ENCODE measurements around the gene LTO1.
A peak's percentile ranks its signal among the peaks of the same experiment; 100 is the strongest.

The LTO1 gene

GRCh38 chr11:69637941-69638871 is 36.9 kb downstream of the LTO1 start:
- H3K27me3 ChIP-seq (replicated peaks in 2 of 5; ENCODE audit: control insufficient read depth in 4 of 5, insufficient read depth in 5 of 5, low read length in 4 of 5), result peaks cover 3 to 88% (median 38%) of the 10 kb centered on the region in 5 experiments
- CTCF ChIA-PET, result interaction anchor here (2.0 kb wide), 1 partner anchor 537 kb away, joined by 4 read pairs; no protein-coding TSS in a partner anchor
- no peaks in the 10 kb centered on the region for H3K9me3 ChIP-seq (ENCODE audit: control extremely low read depth in 1 of 5, control insufficient read depth in 4 of 5, insufficient read depth in 2 of 5, low read depth in 1 of 5, low read length in 4 of 5)
- POLR2A ChIA-PET, result interaction anchor here (1.0 kb wide), 1 partner anchor 341 kb away, joined by 3 read pairs; no protein-coding TSS in a partner anchor
- peak overlapping the region in 5 of 7 experiments; percentile 11 to 57 (median 37) for H3K4me3 ChIP-seq (ENCODE audit: control insufficient read depth in 1 of 7, extremely low read depth in 1 of 7, insufficient read depth in 4 of 7, low read depth in 2 of 7, low read length in 6 of 7)
- H3K4me1 ChIP-seq (ENCODE audit: control extremely low read depth in 1 of 4, control insufficient read depth in 4 of 4, insufficient read depth in 4 of 4, low read length in 3 of 4), result peaks cover 7 to 60% (median 54%) of the 10 kb centered on the region in 4 experiments
- H3K36me3 ChIP-seq (ENCODE audit: control insufficient read depth in 4 of 4, insufficient read depth in 4 of 4, low read length in 3 of 4), result no peaks in the 10 kb centered on the region
- WGBS (ENCODE audit: insufficient coverage), result 2% methylated on average over 73 of the region's 78 CpGs
- peak in 1 of 3 donors; percentile 36 for DNase-seq
- H3K27ac ChIP-seq (ENCODE audit: insufficient read depth in 1 of 2, low read depth in 1 of 2, low read length in 2 of 2, poor library complexity in 1 of 2, severe bottlenecking in 2 of 2), result no peak overlapping the region

- Histone ChIP-seq H3K9me3 (ENCODE audit: control extremely low read depth in 1 of 5, control insufficient read depth in 4 of 5, insufficient read depth in 2 of 5, low read depth in 1 of 5, low read length in 4 of 5) (no peaks in the 10 kb centered on the region), H3K4me3 (ENCODE audit: control insufficient read depth in 1 of 7, extremely low read depth in 1 of 7, insufficient read depth in 4 of 7, low read depth in 2 of 7, low read length in 6 of 7) (peak overlapping the region in 5 of 7 experiments; percentile 22 to 57 (median 40)), H3K27me3 (replicated peaks in 2 of 5; ENCODE audit: control insufficient read depth in 4 of 5, insufficient read depth in 5 of 5, low read length in 4 of 5) (peaks cover 3 to 80% (median 38%) of the 10 kb centered on the region in 5 experiments), H3K36me3 (ENCODE audit: control insufficient read depth in 4 of 4, insufficient read depth in 4 of 4, low read length in 3 of 4) (no peaks in the 10 kb centered on the region), H3K4me1 (ENCODE audit: control extremely low read depth in 1 of 4, control insufficient read depth in 4 of 4, insufficient read depth in 4 of 4, low read length in 3 of 4) (peaks cover 7 to 56% (median 50%) of the 10 kb centered on the region in 4 experiments), H3K27ac (ENCODE audit: insufficient read depth in 1 of 2, low read depth in 1 of 2, low read length in 2 of 2, poor library complexity in 1 of 2, severe bottlenecking in 2 of 2) (no peak overlapping the region)
- WGBS (ENCODE audit: insufficient coverage), result under 1% methylated on average over 66 of the region's 67 CpGs
- ChIA-PET CTCF (no interaction called here), POLR2A (interaction anchor here (1.0 kb wide), 1 partner anchor 340 kb away, joined by 3 read pairs; no protein-coding TSS in a partner anchor)
- peak in 1 of 3 donors; percentile 22 for DNase-seq
These were observed 37.8 kb downstream of the LTO1 start for GRCh38 chr11:69637198-69637940.

GRCh38 chr11:69636512-69637197 is 38.5 kb downstream of the LTO1 start:
- CTCF ChIA-PET, result no interaction called here
- peaks cover 7 to 49% (median 44%) of the 10 kb centered on the region in 4 experiments for H3K4me1 ChIP-seq (ENCODE audit: control extremely low read depth in 1 of 4, control insufficient read depth in 4 of 4, insufficient read depth in 4 of 4, low read length in 3 of 4)
- peak overlapping the region in 3 of 7 experiments; percentile 6 to 56 (median 33) for H3K4me3 ChIP-seq (ENCODE audit: control insufficient read depth in 1 of 7, extremely low read depth in 1 of 7, insufficient read depth in 4 of 7, low read depth in 2 of 7, low read length in 6 of 7)
- POLR2A ChIA-PET, result no interaction called here
- no peaks in the 10 kb centered on the region for H3K9me3 ChIP-seq (ENCODE audit: control extremely low read depth in 1 of 5, control insufficient read depth in 4 of 5, insufficient read depth in 2 of 5, low read depth in 1 of 5, low read length in 4 of 5)
- no peak overlapping the region for H3K27ac ChIP-seq (ENCODE audit: insufficient read depth in 1 of 2, low read depth in 1 of 2, low read length in 2 of 2, poor library complexity in 1 of 2, severe bottlenecking in 2 of 2)
- peaks cover 3 to 73% (median 40%) of the 10 kb centered on the region in 5 experiments for H3K27me3 ChIP-seq (replicated peaks in 2 of 5; ENCODE audit: control insufficient read depth in 4 of 5, insufficient read depth in 5 of 5, low read length in 4 of 5)
- WGBS (ENCODE audit: insufficient coverage), result 7% methylated on average over 50 of the region's 63 CpGs
- no peaks in the 10 kb centered on the region for H3K36me3 ChIP-seq (ENCODE audit: control insufficient read depth in 4 of 4, insufficient read depth in 4 of 4, low read length in 3 of 4)
- DNase-seq, result peak in 1 of 3 donors; percentile 17

- WGBS (ENCODE audit: insufficient coverage), result 74% methylated on average over 16 of the region's 17 CpGs
- Histone ChIP-seq H3K27ac (ENCODE audit: insufficient read depth in 1 of 2, low read depth in 1 of 2, low read length in 2 of 2, poor library complexity in 1 of 2, severe bottlenecking in 2 of 2) (no peak overlapping the region), H3K27me3 (replicated peaks in 2 of 5; ENCODE audit: control insufficient read depth in 4 of 5, insufficient read depth in 5 of 5, low read length in 4 of 5) (peaks cover 3 to 66% (median 41%) of the 10 kb centered on the region in 5 experiments), H3K36me3 (ENCODE audit: control insufficient read depth in 4 of 4, insufficient read depth in 4 of 4, low read length in 3 of 4) (no peaks in the 10 kb centered on the region), H3K4me3 (ENCODE audit: control insufficient read depth in 1 of 7, extremely low read depth in 1 of 7, insufficient read depth in 4 of 7, low read depth in 2 of 7, low read length in 6 of 7) (no peak overlapping the region), H3K9me3 (ENCODE audit: control extremely low read depth in 1 of 5, control insufficient read depth in 4 of 5, insufficient read depth in 2 of 5, low read depth in 1 of 5, low read length in 4 of 5) (no peaks in the 10 kb centered on the region), H3K4me1 (ENCODE audit: control extremely low read depth in 1 of 4, control insufficient read depth in 4 of 4, insufficient read depth in 4 of 4, low read length in 3 of 4) (peaks cover 7 to 43% (median 37%) of the 10 kb centered on the region in 4 experiments)
- CTCF ChIA-PET, result no interaction called here
- no peak for DNase-seq
- POLR2A ChIA-PET, result no interaction called here
These were observed 39.2 kb downstream of the LTO1 start for GRCh38 chr11:69635804-69636511.

- no CpG with 5 or more reads among the region's 6 CpGs for WGBS (ENCODE audit: insufficient coverage)
- H3K27me3 ChIP-seq (replicated peaks in 2 of 5; ENCODE audit: control insufficient read depth in 4 of 5, insufficient read depth in 5 of 5, low read length in 4 of 5), result peaks cover 3 to 59% (median 41%) of the 10 kb centered on the region in 5 experiments
- no peaks in the 10 kb centered on the region for H3K36me3 ChIP-seq (ENCODE audit: control insufficient read depth in 4 of 4, insufficient read depth in 4 of 4, low read length in 3 of 4)
- POLR2A ChIA-PET, result no interaction called here
- H3K4me3 ChIP-seq (ENCODE audit: control insufficient read depth in 1 of 7, extremely low read depth in 1 of 7, insufficient read depth in 4 of 7, low read depth in 2 of 7, low read length in 6 of 7), result no peak overlapping the region
- CTCF ChIA-PET, result interaction anchor here (0.7 to 1.4 kb wide), 2 partner anchors 9 to 11 kb away, joined by 3 read pairs; no protein-coding TSS in a partner anchor
- H3K4me1 ChIP-seq (ENCODE audit: control extremely low read depth in 1 of 4, control insufficient read depth in 4 of 4, insufficient read depth in 4 of 4, low read length in 3 of 4), result peaks cover 7 to 37% (median 31%) of the 10 kb centered on the region in 4 experiments
- H3K9me3 ChIP-seq (ENCODE audit: control extremely low read depth in 1 of 5, control insufficient read depth in 4 of 5, insufficient read depth in 2 of 5, low read depth in 1 of 5, low read length in 4 of 5), result peaks cover 0 to under 1% (median 0%) of the 10 kb centered on the region in 5 experiments
- H3K27ac ChIP-seq (ENCODE audit: insufficient read depth in 1 of 2, low read depth in 1 of 2, low read length in 2 of 2, poor library complexity in 1 of 2, severe bottlenecking in 2 of 2), result no peak overlapping the region
- no peak for DNase-seq
These were observed 40.0 kb downstream of the LTO1 start for GRCh38 chr11:69635195-69635594.

- Histone ChIP-seq H3K4me1 (ENCODE audit: control extremely low read depth in 1 of 4, control insufficient read depth in 4 of 4, insufficient read depth in 4 of 4, low read length in 3 of 4) (peaks cover 7 to 33% (median 30%) of the 10 kb centered on the region in 4 experiments), H3K4me3 (ENCODE audit: control insufficient read depth in 1 of 7, extremely low read depth in 1 of 7, insufficient read depth in 4 of 7, low read depth in 2 of 7, low read length in 6 of 7) (no peak overlapping the region), H3K9me3 (ENCODE audit: control extremely low read depth in 1 of 5, control insufficient read depth in 4 of 5, insufficient read depth in 2 of 5, low read depth in 1 of 5, low read length in 4 of 5) (peaks cover 0 to 6% (median 5%) of the 10 kb centered on the region in 5 experiments), H3K27me3 (replicated peaks in 2 of 5; ENCODE audit: control insufficient read depth in 4 of 5, insufficient read depth in 5 of 5, low read length in 4 of 5) (peaks cover under 1 to 53% (median 36%) of the 10 kb centered on the region in 5 experiments), H3K36me3 (ENCODE audit: control insufficient read depth in 4 of 4, insufficient read depth in 4 of 4, low read length in 3 of 4) (no peaks in the 10 kb centered on the region), H3K27ac (ENCODE audit: insufficient read depth in 1 of 2, low read depth in 1 of 2, low read length in 2 of 2, poor library complexity in 1 of 2, severe bottlenecking in 2 of 2) (no peak overlapping the region)
- CTCF ChIA-PET, result interaction anchor here (0.7 to 1.4 kb wide), 3 partner anchors 10 to 17 kb away, joined by 3 to 4 read pairs (median 3); no protein-coding TSS in a partner anchor
- POLR2A ChIA-PET, result no interaction called here
- no peak for DNase-seq
- 97% methylated on average over 6 of the region's 7 CpGs for WGBS (ENCODE audit: insufficient coverage)
These were observed 40.6 kb downstream of the LTO1 start for GRCh38 chr11:69634590-69634989.

Measured in common myeloid progenitor, CD34-positive (primary cell).